SH-SY5Y (cell line): Measurements from ENCODE around the gene AMBRA1.

ENCODE experiments used
- GATA2 ChIP-seq: IDR thresholded peaks from 2 replicates; pipeline ENCODE4 v1.6.1; 2011; ENCODE audit warnings: mild to moderate bottlenecking, low read depth, low read length
- GATA3 ChIP-seq: IDR thresholded peaks from 2 replicates; pipeline ENCODE4 v1.6.1; 2011; ENCODE audit warnings: low read depth, mild to moderate bottlenecking, low read length, moderate library complexity

- no peak for TF ChIP-seq GATA2
- TF ChIP-seq GATA3, result no peak
Measured at GRCh38 chr11:46600194-46600960, 6.6 kb upstream of the AMBRA1 start.
